B cell (primary cell): ENCODE results near the gene LTC4S.

Experiments
- CTCF ChIP-seq: fragments of 200-600 bp; IDR thresholded peaks from one replicate; pipeline ENCODE4 v1.8.0; 2022; ENCODE audit warnings: antibody characterized with exemption, mild to moderate bottlenecking
- EZH2 ChIP-seq: IDR thresholded peaks from 2 replicates; pipeline ENCODE4 v1.6.1; 2012; ENCODE audit warnings: borderline replicate concordance, low read depth, mild to moderate bottlenecking, moderate library complexity, low read length; ENCODE audit not compliant: insufficient read depth, poor library complexity, severe bottlenecking

DNA sequence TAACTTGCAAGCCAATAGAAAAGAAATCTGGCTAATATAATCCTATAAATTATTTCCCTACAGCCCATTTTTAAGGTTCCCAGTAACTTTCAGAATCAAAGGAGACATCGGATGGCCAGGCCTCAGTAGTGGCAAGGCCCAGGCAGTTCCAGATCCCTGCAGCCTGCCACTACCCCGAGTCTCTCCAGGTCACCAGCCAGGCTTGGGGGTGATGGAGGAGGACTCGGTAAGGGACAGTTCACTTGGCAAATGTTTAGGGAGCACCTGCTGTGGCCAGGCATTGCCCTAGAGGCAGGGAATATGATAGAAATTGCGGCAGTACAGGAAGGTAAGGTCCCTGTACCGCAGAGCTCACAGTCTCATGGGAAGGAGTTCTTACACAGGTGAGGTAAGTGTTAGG is 15.2 kb upstream of the LTC4S start:
- TF ChIP-seq CTCF = no peak
- no peak for TF ChIP-seq EZH2
